AG04450 (cell line): ENCODE data around the gene ATOX1. TPM values are rescaled to one million over a fixed set of nuclear protein-coding genes. Genes with fewer than 3 reads are reported as not detected.
A peak's percentile ranks its signal among the peaks of the same experiment; 100 is the strongest.

Source experiments
- CTCF ChIA-PET: fragments of 300-600, 350-600 bp; formaldehyde crosslinking; extraction: SDS; loops from one replicate; lab custom pipeline; 2022; ENCODE audit warnings: antibody characterized with exemption, inconsistent platforms; lab: Charles Lee
- POLR2A ChIA-PET: fragments of 350-600 bp; formaldehyde crosslinking; extraction: SDS; loops from one replicate; lab custom pipeline; 2021; ENCODE audit warnings: antibody characterized with exemption, inconsistent platforms; lab: Yijun Ruan, JAX
- DNase-seq: peaks from one replicate; pipeline ENCODE4 v3.0.0-alpha.2; 2011; ENCODE audit warnings: low read depth, low spot score
- H3K27ac ChIP-seq: one replicate; pipeline ENCODE4 v1.5.1; 2012; ENCODE audit warnings: low read depth, low read length, control low read depth
- H3K27me3 ChIP-seq: one replicate; pipeline ENCODE4 v1.6.0; 2012; ENCODE audit warnings: low read length; ENCODE audit not compliant: control insufficient read depth, insufficient read depth
- H3K4me3 ChIP-seq: 2 replicates; pipeline ENCODE4 v1.5.1; 2011; ENCODE audit warnings: mild to moderate bottlenecking, low read depth, low read length, control low read depth
- H3K9me3 ChIP-seq: 2 replicates; pipeline ENCODE4 v1.5.1; 2012; ENCODE audit warnings: low read length; ENCODE audit not compliant: control insufficient read depth, insufficient read depth
- CTCF ChIP-seq: IDR thresholded peaks from 2 replicates; pipeline ENCODE4 v1.5.1; 2011; ENCODE audit warnings: low read depth, low read length, control low read depth, inconsistent platforms
- polyA plus RNA-seq: library from polyadenylated mRNA; depleted of rRNA; stranded (reverse); fragments of >200 nt; gene quantifications from 2 replicates; pipeline ENCODE4 v1.2.3, GENCODE V29; 2011

Gene ATOX1
- polyA plus RNA-seq, 1 experiment: 138 TPM

- no peaks in the 10 kb centered on the region for H3K27me3 ChIP-seq
- peak; percentile 74 for TF ChIP-seq CTCF
- no peak overlapping the region for H3K4me3 ChIP-seq
- H3K9me3 ChIP-seq: no peaks in the 10 kb centered on the region
- POLR2A ChIA-PET: interaction anchor here (0.6 to 4.9 kb wide), 5 partner anchors 47 to 85 kb away, joined by 3 to 95 read pairs (median 53); partner anchors contain the start of gene SPARC
- CTCF ChIA-PET: interaction anchor here (0.6 to 8.6 kb wide), 19 partner anchors 9 to 297 kb away, joined by 3 to 136 read pairs (median 4); partner anchors contain the start of genes G3BP1 and SLC36A1
- peak; percentile 41 for DNase-seq
- peak overlapping the region; percentile 99 for H3K27ac ChIP-seq
These were observed 15.5 kb downstream of the ATOX1 start for GRCh38 chr5:151742870-151743294.

DNA sequence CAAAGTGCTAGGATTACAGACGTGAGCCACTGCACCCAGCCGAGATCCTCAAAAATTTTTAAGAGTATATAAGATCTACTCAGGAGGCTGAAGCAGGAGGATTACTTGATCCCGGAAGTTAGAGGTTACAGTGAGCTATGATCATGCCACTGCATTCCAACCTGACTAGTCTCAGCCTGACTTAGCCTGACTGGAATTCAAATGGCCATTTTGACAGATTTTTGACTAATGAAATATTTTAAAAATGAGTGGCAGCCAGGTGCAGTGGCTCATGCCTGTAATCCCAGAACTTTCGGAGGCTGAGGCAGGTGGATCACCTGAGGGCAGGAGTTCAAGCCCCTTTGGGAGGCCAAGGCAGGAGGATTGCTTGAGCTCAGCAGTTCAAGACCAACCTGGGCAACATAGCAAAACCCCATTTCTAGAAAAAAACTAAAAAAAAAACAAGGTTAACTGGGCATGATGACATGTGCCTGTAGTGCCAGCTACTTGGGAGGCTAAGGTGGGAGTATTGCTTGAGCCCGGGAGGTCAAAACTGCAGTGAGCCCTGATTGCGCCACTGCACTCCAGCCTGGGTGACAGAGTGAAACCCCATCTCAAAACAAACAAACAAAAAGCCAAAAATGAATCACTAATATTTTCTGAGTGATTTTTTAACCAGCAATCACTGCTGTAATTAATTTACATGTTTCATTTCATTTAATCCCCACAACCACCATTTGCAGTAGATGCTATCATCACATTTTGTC lies 16.6 kb downstream of the ATOX1 start:
- H3K4me3 ChIP-seq: no peak overlapping the region
- ChIA-PET CTCF (interaction anchor here (0.6 to 8.6 kb wide), 36 partner anchors 10 to 426 kb away, joined by 3 to 136 read pairs (median 4); partner anchors contain the start of genes ATOX1, G3BP1, SLC36A1 and SPARC), POLR2A (interaction anchor here (1.0 to 4.9 kb wide), 10 partner anchors 23 to 84 kb away, joined by 3 to 181 read pairs (median 55); partner anchors contain the start of gene SPARC)
- H3K9me3 ChIP-seq: no peaks in the 10 kb centered on the region
- no peaks in the 10 kb centered on the region for H3K27me3 ChIP-seq
- DNase-seq: peak; percentile 55
- TF ChIP-seq CTCF: no peak
- H3K27ac ChIP-seq: peak overlapping the region; percentile 99

DNA sequence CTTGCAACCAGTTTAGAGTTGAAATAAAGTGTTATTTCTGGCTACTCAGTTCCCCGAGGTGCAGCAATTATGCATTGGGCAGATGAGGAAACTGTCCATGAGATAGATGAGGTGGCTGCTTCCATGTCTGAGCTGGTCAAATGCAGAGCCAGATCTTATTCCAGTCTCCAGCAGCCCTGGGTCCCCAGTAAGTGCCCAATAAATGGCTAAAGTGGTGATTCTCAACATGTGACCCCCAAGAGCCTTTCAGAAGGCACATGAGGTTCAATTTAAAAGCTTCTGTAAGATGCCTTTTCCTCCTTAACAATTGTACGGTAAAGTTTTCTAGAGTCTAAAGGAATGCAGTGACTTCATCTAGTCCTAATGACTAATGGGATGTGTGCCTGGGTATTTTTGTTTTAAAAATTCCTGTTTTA lies 17.5 kb downstream of the ATOX1 start:
- H3K4me3 ChIP-seq: peak overlapping the region; percentile 23
- ChIA-PET POLR2A (interaction anchor here (1.0 to 4.9 kb wide), 10 partner anchors 22 to 83 kb away, joined by 3 to 181 read pairs (median 55); partner anchors contain the start of gene SPARC), CTCF (interaction anchor here (0.6 to 8.6 kb wide), 30 partner anchors 11 to 425 kb away, joined by 3 to 136 read pairs (median 6); partner anchors contain the start of genes ATOX1, SLC36A1 and SPARC)
- no peaks in the 10 kb centered on the region for H3K27me3 ChIP-seq
- H3K9me3 ChIP-seq: no peaks in the 10 kb centered on the region
- peak overlapping the region; percentile 99 for H3K27ac ChIP-seq
- no peak for DNase-seq
- no peak for TF ChIP-seq CTCF

- no peaks in the 10 kb centered on the region for H3K27me3 ChIP-seq
- peak; percentile 85 for DNase-seq
- ChIA-PET CTCF (interaction anchor here (0.6 to 8.6 kb wide), 37 partner anchors 12 to 658 kb away, joined by 3 to 136 read pairs (median 4); partner anchors contain the start of genes SLC36A1 and SPARC), POLR2A (interaction anchor here (0.5 to 4.9 kb wide), 21 partner anchors 9 to 1243 kb away, joined by 3 to 181 read pairs (median 11); partner anchors contain the start of genes G3BP1 and SPARC)
- H3K9me3 ChIP-seq: no peaks in the 10 kb centered on the region
- peak overlapping the region; percentile 27 for H3K4me3 ChIP-seq
- TF ChIP-seq CTCF: peak; percentile 84
- H3K27ac ChIP-seq: peak overlapping the region; percentile 99
These were observed 18.0 kb downstream of the ATOX1 start for GRCh38 chr5:151740336-151740942.
